Thyroid gland (tissue), 4 donors: ENCODE measurements around the gene RANBP1. TPM values are rescaled to one million over a fixed set of nuclear protein-coding genes. Genes with fewer than 3 reads are reported as not detected.

Experiments
- DNase-seq, 2 donors: peaks; one replicate each; pipeline ENCODE4 v3.0.0-alpha.2; 2019
- H3K27ac ChIP-seq, 3 donors: fragments of 200-600 bp; sonication (generic); 1 replicate in 2 of 3; 2 replicates in 1 of 3; pipeline ENCODE4 v1.5.1; 2016 to 2019; ENCODE audit warnings: mild to moderate bottlenecking in 1 of 3, moderate library complexity in 1 of 3
- H3K27me3 ChIP-seq: fragments of 200-600 bp; sonication (generic); one replicate; pipeline ENCODE4 v1.5.1; 2019
- H3K36me3 ChIP-seq, 2 donors: fragments of 200-600 bp; sonication (generic); one replicate each; pipeline ENCODE4 v1.5.1; 2016 to 2019
- H3K4me1 ChIP-seq, 2 donors: fragments of 200-600 bp; sonication (generic); one replicate each; pipeline ENCODE4 v1.5.1; 2017 to 2019
- H3K4me3 ChIP-seq, 3 donors: fragments of 200-600 bp; sonication (generic); replicated peaks in 1 of 3; 1 replicate in 2 of 3; 2 replicates in 1 of 3; pipeline ENCODE4 v1.5.1; 2016; ENCODE audit warnings: mild to moderate bottlenecking in 1 of 3
- H3K9me3 ChIP-seq: fragments of 200-600 bp; sonication (generic); one replicate; pipeline ENCODE4 v1.5.1; 2017
- CTCF ChIP-seq, 6 experiments: fragments of 200-600 bp in 3 of 6; fragments of 450-650 bp in 3 of 6; sonication (generic) in 3 of 6; IDR thresholded peaks; one replicate each; pipeline ENCODE4 v1.5.1; 2016 to 2019; ENCODE audit warnings: antibody characterized with exemption in 6 of 6, mild to moderate bottlenecking in 2 of 6, inconsistent platforms in 1 of 6, moderate library complexity in 1 of 6
- POLR2A ChIP-seq, 2 donors: fragments of 450-650 bp; IDR thresholded peaks; one replicate each; pipeline ENCODE4 v1.6.1; 2017; ENCODE audit warnings: antibody characterized with exemption in 2 of 2, mild to moderate bottlenecking in 2 of 2, moderate library complexity in 1 of 2
- WGBS, 2 donors: methylation state at CpG; one replicate each; pipeline ENCODE4 v1.1.5; 2017; 5-methylcytosine and 5-hydroxymethylcytosine counted together
- intact Hi-C: fragments of 100-400 bp; cut with DNase I; formaldehyde crosslinking; loops from one replicate; pipeline ENCODE4 v1.15.1; 2023
- total RNA-seq, 4 donors: library from RNA; depleted of rRNA; stranded (reverse); fragments of >200 nt; gene quantifications; one replicate each; pipeline ENCODE4 v1.2.3, GENCODE V29; 2016

Gene RANBP1
- total RNA-seq, 4 donors from 2014 or later, result 125 to 232 (median 173) TPM

DNA sequence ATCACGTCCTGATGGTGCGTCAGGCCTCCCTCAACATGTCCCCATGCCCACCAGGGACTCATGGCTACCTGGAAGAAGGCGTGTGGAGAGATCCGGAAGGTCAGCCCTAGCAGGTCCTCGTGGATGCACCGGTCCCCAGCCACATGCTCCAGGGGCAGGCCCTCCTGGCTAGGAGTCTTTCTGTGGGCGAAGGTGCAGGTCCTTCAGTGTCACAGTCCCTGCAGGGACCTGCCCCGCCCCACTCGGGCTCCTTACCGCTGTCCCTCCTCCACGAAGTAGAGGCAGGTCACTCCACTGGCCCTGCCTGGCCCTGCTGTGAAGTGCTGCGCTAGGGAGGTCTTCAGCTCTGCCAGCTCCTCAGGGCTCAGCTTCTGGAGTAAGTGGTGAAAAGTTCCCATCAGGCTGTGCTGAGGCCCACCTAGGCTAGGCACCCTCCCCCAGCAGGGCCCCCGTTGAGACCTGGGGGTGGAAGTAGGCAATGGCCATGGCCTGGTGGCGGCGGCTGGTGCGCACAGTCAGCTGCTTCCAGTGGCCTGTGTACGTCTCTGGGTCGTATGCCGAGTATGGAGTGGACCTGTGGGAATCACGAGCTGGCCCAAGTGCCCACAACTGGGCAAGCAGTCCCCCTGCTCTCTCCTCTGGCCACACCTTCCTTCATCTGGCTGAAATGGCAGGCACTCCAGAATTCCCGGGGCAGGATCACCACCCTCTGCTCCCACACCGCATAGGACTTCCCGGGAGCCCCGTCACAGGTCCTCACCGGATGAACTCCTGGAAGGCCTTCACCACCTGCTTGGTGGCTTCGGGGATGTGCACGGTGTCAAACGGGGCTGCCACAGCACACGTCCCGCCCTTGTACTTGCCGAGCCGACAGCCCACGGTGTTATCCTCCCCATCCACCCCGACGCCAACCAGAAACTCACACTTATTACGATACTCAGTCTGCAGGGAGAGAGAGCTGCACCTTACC lies 1.1 kb upstream of the RANBP1 start:
- intact Hi-C loops, result loop anchor here (10.0 kb wide), 1 partner anchor 90 kb away; the partner anchor contains the start of gene TANGO2
- no peak overlapping the region for H3K27ac ChIP-seq
- 92% methylated on average over 34 of the region's 36 CpGs for WGBS, 2 donors
- H3K36me3 ChIP-seq, result peaks cover 26 to 42% of the 10 kb centered on the region in 2 donors
- H3K4me3 ChIP-seq, result no peak overlapping the region
- H3K27me3 ChIP-seq, result no peaks in the 10 kb centered on the region
- peaks cover 11 to 17% of the 10 kb centered on the region in 2 donors for H3K4me1 ChIP-seq
- no peak for DNase-seq
- no peaks in the 10 kb centered on the region for H3K9me3 ChIP-seq
- TF ChIP-seq CTCF (IDR thresholded peaks at IDR 0.05) (no peak), POLR2A (IDR thresholded peaks at IDR 0.05) (no peak)

- Histone ChIP-seq H3K4me1 (peaks cover 11 to 17% of the 10 kb centered on the region in 2 donors), H3K27me3 (no peaks in the 10 kb centered on the region), H3K27ac (peak overlapping the region; percentile 73 to 85 (median 77)), H3K4me3 (peak overlapping the region; percentile 62 to 73 (median 69)), H3K9me3 (no peaks in the 10 kb centered on the region), H3K36me3 (peaks cover 26 to 46% of the 10 kb centered on the region in 2 donors)
- no peak for TF ChIP-seq CTCF (IDR thresholded peaks at IDR 0.05)
- intact Hi-C loops, result loop anchor here (10.0 kb wide), 1 partner anchor 92 kb away; the partner anchor contains the start of gene TANGO2
- no peak for DNase-seq
- 4 to 10% methylated on average over 19 to 26 of the region's 27 CpGs for WGBS, 2 donors
These were observed 559 bp downstream of the RANBP1 start for GRCh38 chr22:20116376-20116950.

DNA sequence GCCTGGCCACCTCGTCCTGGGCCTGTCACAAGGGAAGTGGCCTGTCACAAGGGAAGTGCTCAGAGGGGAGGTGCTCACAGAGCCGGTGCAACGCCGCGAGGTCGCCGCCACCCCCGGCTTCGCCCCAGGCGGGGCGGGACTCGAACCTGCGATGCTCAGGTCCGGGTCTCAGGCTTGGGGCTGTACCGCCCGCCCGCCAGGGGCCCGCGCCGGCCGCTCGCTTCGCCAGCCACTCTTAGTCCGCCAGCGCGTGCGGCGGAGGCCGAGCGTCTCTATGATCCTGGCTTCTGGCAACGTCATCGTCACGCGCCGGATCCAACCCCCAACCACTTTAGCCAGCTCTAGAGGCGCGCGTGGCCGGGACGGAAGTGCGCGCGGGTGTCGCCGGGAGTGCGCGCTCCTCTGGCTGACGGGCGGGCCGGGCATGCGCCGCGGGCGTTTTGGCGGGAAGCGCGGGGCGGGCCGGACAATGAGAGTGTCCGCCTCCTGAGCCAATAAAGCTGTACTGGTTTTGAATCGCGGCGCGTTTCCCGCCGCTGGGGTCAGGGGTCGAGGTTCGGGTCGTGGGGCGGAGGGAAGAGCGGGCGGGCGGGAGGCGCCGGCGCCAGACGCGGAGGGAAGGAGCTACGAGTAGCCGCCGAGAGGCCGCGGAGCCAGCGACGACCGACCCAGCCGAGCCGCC lies 1.2 kb downstream of the RANBP1 start, which contains the start of gene TRMT2A:
TSS of gene TRMT2A (minus strand) at position 276 of the 682 bp plus-strand sequence. CDS start 320 bp downstream, outside the sequence.
- peak; percentile 98 to 99 for DNase-seq
- Histone ChIP-seq H3K27me3 (no peaks in the 10 kb centered on the region), H3K27ac (peak within 1 kb of the TSS; percentile 73 to 85 (median 77)), H3K4me1 (peaks cover 11 to 17% of the 10 kb centered on the region in 2 donors), H3K36me3 (peaks cover 23 to 48% of the 10 kb centered on the region in 2 donors), H3K9me3 (no peaks in the 10 kb centered on the region), H3K4me3 (peak within 1 kb of the TSS; percentile 62 to 73 (median 69))
- TF ChIP-seq CTCF (IDR thresholded peaks at IDR 0.05), result peak in 1 of 6 experiments; percentile 34
- TF ChIP-seq POLR2A (IDR thresholded peaks at IDR 0.05), result peak in 1 of 2 donors; percentile 59
- intact Hi-C loops, result loop anchor here (10.0 kb wide), 1 partner anchor 92 kb away; the partner anchor contains the start of gene TANGO2
- 0% methylated on average over 41 of the region's 88 CpGs; no CpG with 5 or more reads in 1 of the 2 donors for WGBS, 2 donors

DNA sequence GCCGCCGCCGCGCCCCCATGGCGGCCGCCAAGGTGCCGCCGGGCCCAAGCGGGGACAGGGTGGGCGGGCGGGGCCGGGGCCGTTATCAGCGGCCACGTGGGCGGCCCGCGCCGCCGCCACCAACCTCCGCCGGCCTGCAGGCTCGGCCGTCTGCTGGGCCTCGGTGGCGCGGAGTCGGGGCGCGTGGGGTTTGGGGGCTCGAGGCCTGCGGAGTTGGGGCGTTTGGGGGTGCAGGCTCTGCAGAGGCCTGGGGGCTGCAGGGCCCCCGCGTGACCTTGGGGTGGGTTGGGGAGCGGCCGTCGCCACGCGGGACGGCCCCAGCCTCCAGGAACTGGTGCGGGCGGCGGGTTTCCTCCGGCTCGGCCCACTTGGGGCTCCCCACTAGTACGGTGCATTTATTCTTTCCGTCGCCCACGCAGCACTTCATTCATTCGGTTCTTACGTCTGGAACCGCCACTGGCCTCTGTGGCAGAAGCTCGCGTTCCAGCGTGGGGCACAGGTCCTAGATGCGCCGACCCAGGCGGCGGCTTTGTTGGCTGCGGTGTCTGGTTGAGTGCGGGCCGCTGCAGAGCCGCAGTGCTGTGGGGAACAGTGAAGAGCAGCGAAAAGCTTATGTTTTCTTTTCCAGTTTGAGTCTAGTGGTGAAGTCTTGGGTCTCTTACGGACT lies 1.9 kb downstream of the RANBP1 start:
- H3K36me3 ChIP-seq, result peaks cover 16 to 49% of the 10 kb centered on the region in 2 donors
- peaks cover 11 to 17% of the 10 kb centered on the region in 2 donors for H3K4me1 ChIP-seq

More for the DNA sequence above, 1.9 kb downstream of the RANBP1 start:
- intact Hi-C loops, result loop anchor here (10.0 kb wide), 1 partner anchor 93 kb away; the partner anchor contains the start of gene TANGO2
- H3K27me3 ChIP-seq, result no peaks in the 10 kb centered on the region
- peak overlapping the region; percentile 4 to 62 (median 52) for H3K4me3 ChIP-seq
- peak; percentile 17 to 34 for DNase-seq
- WGBS, 2 donors, result 3% methylated on average over 22 to 39 of the region's 66 CpGs
- no peaks in the 10 kb centered on the region for H3K9me3 ChIP-seq
- TF ChIP-seq CTCF (IDR thresholded peaks at IDR 0.05), result no peak
- no peak for TF ChIP-seq POLR2A (IDR thresholded peaks at IDR 0.05)
- H3K27ac ChIP-seq, result peak overlapping the region in 1 of 3 donors; percentile 27
